HG02623 (cell line): ENCODE measurements around the gene SATL1.
"Not testable (repeated sequence)": the region's sequence is repeated elsewhere in the genome, so short reads cannot be mapped to it uniquely, and the experiment has no call there.

ENCODE experiments used
- ATAC-seq: cut with Tn5 transposase; IDR thresholded peaks from one replicate; pipeline ENCODE4 v1.9.1; 2021; ENCODE audit warnings: moderate library complexity; ENCODE audit not compliant: unreplicated experiment

Gene SATL1

GRCh38 chrX:85109235-85109634 lies 134.3 kb downstream of the SATL1 start:
- no peak for ATAC-seq

DNA sequence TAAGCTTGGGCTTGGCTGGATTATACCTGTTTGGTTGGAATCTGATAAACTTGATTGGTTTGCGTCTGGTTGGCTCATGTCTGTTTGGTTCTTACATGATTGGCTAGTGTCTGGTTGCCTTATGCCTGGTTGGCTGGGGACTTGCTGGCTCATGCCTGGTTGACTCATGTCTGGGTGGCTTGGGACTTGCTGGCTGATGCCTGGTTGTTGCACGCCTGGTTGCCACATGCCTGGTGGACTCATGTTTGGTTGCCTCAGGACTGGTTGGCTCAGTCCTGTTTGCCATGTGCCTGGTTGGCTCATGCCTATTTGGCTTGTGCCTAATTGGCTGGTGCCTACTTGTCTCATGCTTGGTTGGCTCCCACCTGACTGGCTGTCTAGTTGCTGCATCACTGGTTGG lies 135.4 kb downstream of the SATL1 start:
- ATAC-seq, result no peak

DNA sequence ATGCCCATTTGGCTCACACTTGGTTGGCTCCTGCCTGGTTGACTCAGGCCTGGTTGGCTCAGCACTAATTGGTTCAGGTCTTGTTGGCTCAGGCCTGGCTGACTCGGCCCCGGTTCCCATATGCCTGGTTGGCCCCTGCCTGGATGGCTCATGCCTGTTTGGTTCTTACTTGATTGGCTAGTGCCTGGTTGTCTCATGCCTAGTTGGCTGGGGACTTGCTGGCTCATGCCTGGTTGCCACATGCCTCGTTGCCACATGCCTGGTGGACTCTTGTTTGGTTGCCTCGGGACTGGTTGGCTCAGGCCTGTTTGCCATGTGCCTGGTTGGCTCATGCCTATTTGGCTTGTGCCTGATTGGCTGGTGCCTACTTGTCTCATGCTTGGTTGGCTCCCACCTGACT lies 136.2 kb downstream of the SATL1 start:
- no peak for ATAC-seq

DNA sequence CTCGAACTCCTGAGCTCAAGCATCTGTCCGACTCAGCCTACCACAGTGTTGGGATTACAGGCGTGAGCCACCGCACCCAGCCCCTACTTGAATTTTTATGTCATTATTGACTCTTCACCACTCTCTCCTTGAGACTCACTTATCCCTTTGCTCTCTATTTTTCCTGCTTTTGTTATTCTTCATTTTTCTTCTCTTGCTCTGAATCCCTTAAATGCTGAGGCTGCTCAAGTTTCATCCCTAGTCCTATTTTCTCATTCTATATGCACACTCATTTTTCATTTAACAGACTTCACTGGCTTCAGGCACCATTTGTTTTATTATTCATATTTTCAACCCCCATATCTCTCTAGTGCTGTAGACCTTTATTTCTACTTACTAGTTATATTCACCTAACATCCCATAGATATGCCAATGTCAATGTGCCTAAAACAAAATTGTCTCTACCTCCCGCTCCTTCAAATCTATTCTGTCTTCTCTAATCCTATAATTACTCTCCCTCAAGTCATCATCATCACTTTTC lies 154.2 kb downstream of the SATL1 start:
- ATAC-seq, result no peak

GRCh38 chrX:85084770-85085393 lies 158.7 kb downstream of the SATL1 start:
- peak; percentile 71 for ATAC-seq

GRCh38 chrX:85077247-85077646 lies 166.3 kb downstream of the SATL1 start:
- ATAC-seq, result not testable (repeated sequence)

DNA sequence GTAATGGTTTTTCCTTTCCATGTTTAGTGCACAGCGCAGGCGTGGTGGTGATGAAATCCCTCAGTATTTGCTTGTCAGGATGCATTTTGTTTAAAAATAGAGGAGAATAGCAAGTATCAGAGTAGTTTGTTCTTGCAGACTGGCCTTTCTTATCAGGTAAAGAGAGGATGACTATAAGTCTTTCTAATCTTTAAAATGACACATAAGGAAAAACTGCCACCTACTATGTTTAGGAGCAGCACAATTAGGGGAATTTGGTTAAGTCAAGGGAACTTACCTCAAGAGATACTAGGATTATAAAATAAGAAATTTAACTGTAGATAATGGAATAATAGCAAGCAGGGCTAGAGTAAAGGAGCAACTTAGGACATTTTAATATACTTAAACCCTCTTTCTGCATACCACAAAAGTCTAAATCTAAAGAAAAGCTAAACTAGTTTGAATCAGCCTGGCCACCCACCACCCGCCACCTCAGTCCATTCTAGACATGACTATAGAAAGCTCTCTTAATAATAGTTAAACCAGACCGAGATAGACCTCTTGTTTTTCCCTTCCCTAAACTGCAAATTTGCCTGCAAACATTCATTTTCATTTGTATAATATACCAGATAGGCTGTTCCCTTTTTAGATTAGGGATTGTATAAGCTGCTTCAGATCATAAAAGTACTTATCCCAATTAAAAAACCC lies 177.9 kb downstream of the SATL1 start:
- ATAC-seq, result peak; percentile 63

GRCh38 chrX:85052636-85053343 lies 190.8 kb downstream of the SATL1 start:
- no peak for ATAC-seq

- no peak for ATAC-seq
Observed at GRCh38 chrX:85052205-85052604, 191.4 kb downstream of the SATL1 start.

DNA sequence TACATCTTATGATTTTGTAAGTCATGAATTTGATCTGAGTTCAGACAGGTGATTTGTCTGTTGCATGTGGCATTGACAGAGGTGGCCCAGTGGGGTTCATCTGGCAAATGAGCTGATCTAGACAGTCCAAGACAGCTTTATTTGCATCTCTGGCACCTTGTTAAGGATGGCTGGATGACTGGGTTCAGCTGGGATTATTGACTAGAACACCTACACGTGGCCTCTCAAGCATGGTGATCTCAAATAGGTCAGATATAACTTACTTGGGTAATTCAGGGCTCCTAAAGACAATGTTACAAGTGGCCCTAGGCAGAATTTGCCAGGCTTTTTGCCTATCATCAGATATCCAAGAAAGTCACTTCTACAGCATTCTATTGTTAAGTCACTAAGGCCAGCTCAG lies 192.0 kb downstream of the SATL1 start:
- ATAC-seq, result no peak
